Activated gamma-delta T cell treated with anti-CD3 and anti-CD28 coated beads, Interleukin-2, amount 50 U/mL, for 16 hours (primary cell): ENCODE results near the gene SELENOF.
A peak's percentile ranks its signal among the peaks of the same experiment; 100 is the strongest.

Experiments
- DNase-seq: peaks from one replicate; pipeline ENCODE4 v3.0.0-alpha.2; 2020; ENCODE audit warnings: low read depth

SELENOF gene

GRCh38 chr1:86913896-86914600 is at the start of gene SELENOF:
Gene SELENOF, minus strand, starts transcription at chr1:86914126. Its CDS starts 15 bp downstream, at chr1:86914111.
- DNase-seq = peak; percentile 99

- DNase-seq = no peak
These were observed 46.6 kb upstream of the SELENOF start for GRCh38 chr1:86960548-86960947.

- no peak for DNase-seq
These were observed 43.3 kb upstream of the SELENOF start for GRCh38 chr1:86957221-86957620.

- DNase-seq = no peak
These were observed 42.3 kb upstream of the SELENOF start for GRCh38 chr1:86956221-86956620.

GRCh38 chr1:86955678-86956077 is 41.8 kb upstream of the SELENOF start:
- DNase-seq = no peak

- no peak for DNase-seq
These were observed 39.2 kb upstream of the SELENOF start for GRCh38 chr1:86953167-86953566.

GRCh38 chr1:86951430-86951829 is 37.5 kb upstream of the SELENOF start:
- DNase-seq = no peak

- DNase-seq = no peak
These were observed 36.9 kb upstream of the SELENOF start for GRCh38 chr1:86950712-86951419.

- no peak for DNase-seq
These were observed 34.3 kb upstream of the SELENOF start for GRCh38 chr1:86948212-86948611.

- DNase-seq = no peak
These were observed 28.8 kb upstream of the SELENOF start for GRCh38 chr1:86942743-86943142.

- DNase-seq = no peak
These were observed 28.1 kb upstream of the SELENOF start for GRCh38 chr1:86942042-86942441.

- DNase-seq = no peak
These were observed 26.7 kb upstream of the SELENOF start for GRCh38 chr1:86940599-86940998.

GRCh38 chr1:86939406-86939805 is 25.5 kb upstream of the SELENOF start:
- DNase-seq = no peak

GRCh38 chr1:86938855-86939254 is 24.9 kb upstream of the SELENOF start:
- DNase-seq = no peak

GRCh38 chr1:86938450-86938849 is 24.5 kb upstream of the SELENOF start:
- no peak for DNase-seq

- DNase-seq = no peak
These were observed 19.8 kb upstream of the SELENOF start for GRCh38 chr1:86933562-86934377.

- DNase-seq = no peak
These were observed 19.1 kb upstream of the SELENOF start for GRCh38 chr1:86933051-86933450.

GRCh38 chr1:86928819-86929218 is 14.9 kb upstream of the SELENOF start:
- no peak for DNase-seq

GRCh38 chr1:86926883-86927282 is 13.0 kb upstream of the SELENOF start:
- no peak for DNase-seq

GRCh38 chr1:86925742-86926141 is 11.8 kb upstream of the SELENOF start:
- DNase-seq = no peak

- DNase-seq = no peak
These were observed 10.5 kb upstream of the SELENOF start for GRCh38 chr1:86924324-86924960.

- no peak for DNase-seq
These were observed 8.5 kb upstream of the SELENOF start for GRCh38 chr1:86922445-86922844.
